HEK293T (cell line): ENCODE data around the gene DLX1.

ENCODE experiments used
- ARNT ChIP-seq: fragments of 450-650 bp; IDR thresholded peaks from 2 replicates; pipeline ENCODE4 v1.6.1; 2017; ENCODE audit warnings: mild to moderate bottlenecking
- BHLHE40 ChIP-seq: fragments of 450-650 bp; IDR thresholded peaks from 2 replicates; pipeline ENCODE4 v1.6.1; 2016; ENCODE audit warnings: mild to moderate bottlenecking, moderate library complexity, borderline replicate concordance
- FOXA1 ChIP-seq: fragments of 450-650 bp; IDR thresholded peaks from 2 replicates; pipeline ENCODE4 v1.6.1; 2016; ENCODE audit warnings: mild to moderate bottlenecking
- FOXK2 ChIP-seq: fragments of 450-650 bp; IDR thresholded peaks from 2 replicates; pipeline ENCODE4 v1.6.1; 2016; ENCODE audit warnings: mild to moderate bottlenecking
- FOXM1 ChIP-seq: fragments of 450-650 bp; IDR thresholded peaks from 2 replicates; pipeline ENCODE4 v1.6.1; 2017; ENCODE audit warnings: mild to moderate bottlenecking, borderline replicate concordance
- LEF1 ChIP-seq: fragments of 450-650 bp; IDR thresholded peaks from 2 replicates; pipeline ENCODE4 v1.6.1; 2017; ENCODE audit warnings: mild to moderate bottlenecking, borderline replicate concordance
- SP1 ChIP-seq: fragments of 450-650 bp; IDR thresholded peaks from 2 replicates; pipeline ENCODE4 v1.6.1; 2017
- SUZ12 ChIP-seq: fragments of 450-650 bp; IDR thresholded peaks from 2 replicates; pipeline ENCODE4 v1.6.1; 2016; ENCODE audit warnings: mild to moderate bottlenecking
- TARDBP ChIP-seq: fragments of 450-650 bp; IDR thresholded peaks from 2 replicates; pipeline ENCODE4 v1.6.1; 2016

DNA sequence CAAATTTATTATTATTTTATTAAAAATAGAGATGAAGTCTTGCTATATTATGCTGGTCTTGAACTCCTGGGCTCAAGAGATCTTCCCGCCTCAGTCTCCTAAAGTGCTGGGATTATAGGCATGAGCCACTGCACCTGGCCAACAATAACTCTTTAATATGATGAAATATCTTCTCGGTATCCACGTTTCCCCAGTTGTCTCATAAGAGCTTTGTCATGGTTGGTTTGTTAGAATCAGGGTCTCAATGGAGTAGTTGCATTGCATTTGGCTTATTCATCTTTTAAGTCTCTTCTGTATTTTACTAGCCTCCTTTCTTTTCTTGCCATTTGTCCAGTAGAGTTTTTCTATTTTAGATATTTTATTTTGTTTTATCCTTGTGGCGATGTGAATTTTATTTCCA is 50.1 kb downstream of the DLX1 start:
- no peak for TF ChIP-seq TARDBP
- no peak for TF ChIP-seq FOXK2
- TF ChIP-seq SP1: no peak
- TF ChIP-seq SUZ12: no peak
- TF ChIP-seq FOXA1: no peak
- no peak for TF ChIP-seq FOXM1
- no peak for TF ChIP-seq ARNT
- TF ChIP-seq BHLHE40: no peak
- TF ChIP-seq LEF1: no peak
